Body of pancreas (tissue), 4 donors: ENCODE results near the gene GMPR2. TPM values are rescaled to one million over a fixed set of nuclear protein-coding genes. Genes with fewer than 3 reads are reported as not detected.

ENCODE experiments used
- ATAC-seq: fragments of 150-250 bp; one replicate; pipeline ENCODE4 v1.9.1; 2016
- DNase-seq, 4 donors: peaks; one replicate each; pipeline ENCODE4 v3.0.0-alpha.2; 2019
- H3K27ac ChIP-seq, 4 donors: fragments of 200-600 bp; sonication (generic); 1 replicate in 3 of 4; 2 replicates in 1 of 4; pipeline versions ENCODE4 v1.5.1 to v1.6.1; 2016 to 2019; ENCODE audit warnings: mild to moderate bottlenecking in 1 of 4, mixed read lengths in 1 of 4, moderate library complexity in 1 of 4
- H3K27me3 ChIP-seq, 2 donors: fragments of 200-600 bp; sonication (generic); one replicate each; pipeline ENCODE4 v1.6.0; 2016; ENCODE audit warnings: mild to moderate bottlenecking in 1 of 2
- H3K36me3 ChIP-seq, 2 donors: fragments of 200-600 bp; sonication (generic); replicated peaks in 1 of 2; 2 replicates each; pipeline ENCODE4 v1.5.1; 2016; ENCODE audit warnings: low read depth in 2 of 2; ENCODE audit not compliant: insufficient read depth in 1 of 2
- H3K4me1 ChIP-seq: fragments of 200-600 bp; sonication (generic); one replicate; pipeline ENCODE4 v1.6.0; 2016
- H3K4me3 ChIP-seq, 2 donors: fragments of 200-600 bp; sonication (generic); 1 replicate in 1 of 2; 2 replicates in 1 of 2; pipeline ENCODE4 v1.5.1; 2016 to 2019
- H3K9me3 ChIP-seq, 3 donors: fragments of 200-600 bp; sonication (generic); 1 replicate in 2 of 3; 2 replicates in 1 of 3; pipeline ENCODE4 v1.5.1; 2016
- CTCF ChIP-seq, 7 experiments: fragments of 450-650 bp in 4 of 7; fragments of 200-600 bp in 3 of 7; sonication (generic) in 3 of 7; IDR thresholded peaks; one replicate each; pipeline ENCODE4 v1.5.1; 2016 to 2019; ENCODE audit warnings: antibody characterized with exemption in 7 of 7
- POLR2A ChIP-seq, 3 donors: fragments of 450-650 bp; IDR thresholded peaks; one replicate each; pipeline ENCODE4 v1.6.1; 2016; ENCODE audit warnings: antibody characterized with exemption in 3 of 3, mild to moderate bottlenecking in 2 of 3
- WGBS, 2 donors: methylation state at CpG; one replicate each; pipeline ENCODE4 v1.1.5; 2017; 5-methylcytosine and 5-hydroxymethylcytosine counted together
- intact Hi-C: fragments of 100-400 bp; cut with DNase I; formaldehyde crosslinking; loops from one replicate; pipeline ENCODE4 v1.15.1; 2023
- total RNA-seq, 2 donors: library from RNA; depleted of rRNA; stranded (reverse); fragments of >200 nt; gene quantifications; one replicate each; pipeline ENCODE4 v1.1.0, GENCODE V29; 2016

GMPR2 gene
- total RNA-seq, 2 donors from 2014 or later: 30.9 to 41.9 TPM

- intact Hi-C loops: loop anchor here (5.0 kb wide), 1 partner anchor 37 kb away; no protein-coding TSS in a partner anchor
- H3K27me3 ChIP-seq: no peaks in the 10 kb centered on the region
- H3K36me3 ChIP-seq: peaks cover 0 to 2% of the 10 kb centered on the region in 2 donors
- ATAC-seq (no peak), DNase-seq (no peak)
- TF ChIP-seq POLR2A (IDR thresholded peaks at IDR 0.05): no peak
- TF ChIP-seq CTCF (IDR thresholded peaks at IDR 0.05): no peak
- H3K9me3 ChIP-seq: no peaks in the 10 kb centered on the region
- H3K4me3 ChIP-seq: no peak overlapping the region
- 57% methylated on average over 4 of the region's 4 CpGs for WGBS, 2 donors
- H3K27ac ChIP-seq: no peak overlapping the region
- H3K4me1 ChIP-seq: no peaks in the 10 kb centered on the region
Observed at GRCh38 chr14:24250354-24250753, 17.6 kb downstream of the GMPR2 start.

GRCh38 chr14:24251880-24252288 lies 19.2 kb downstream of the GMPR2 start:
- Histone ChIP-seq H3K4me3 (no peak overlapping the region), H3K4me1 (no peaks in the 10 kb centered on the region), H3K27me3 (no peaks in the 10 kb centered on the region), H3K9me3 (no peaks in the 10 kb centered on the region), H3K36me3 (peaks cover 0 to 2% of the 10 kb centered on the region in 2 donors), H3K27ac (no peak overlapping the region)
- intact Hi-C loops: loop anchor here (5.0 kb wide), 1 partner anchor 35 kb away; no protein-coding TSS in a partner anchor
- 86 to 90% methylated on average over 1 of the region's 1 CpG for WGBS, 2 donors
- ATAC-seq: no peak
- DNase-seq: no peak
- no peak for TF ChIP-seq CTCF (IDR thresholded peaks at IDR 0.05)
- TF ChIP-seq POLR2A (IDR thresholded peaks at IDR 0.05): no peak

GRCh38 chr14:24252289-24253124 lies 19.8 kb downstream of the GMPR2 start:
- ATAC-seq (no peak), DNase-seq (no peak)
- Histone ChIP-seq H3K27me3 (no peaks in the 10 kb centered on the region), H3K4me3 (no peak overlapping the region), H3K9me3 (no peaks in the 10 kb centered on the region), H3K4me1 (no peaks in the 10 kb centered on the region), H3K27ac (no peak overlapping the region), H3K36me3 (peaks cover 0 to 2% of the 10 kb centered on the region in 2 donors)
- intact Hi-C loops: loop anchor here (5.0 kb wide), 1 partner anchor 35 kb away; no protein-coding TSS in a partner anchor
- WGBS, 2 donors: 80 to 81% methylated on average over 8 to 11 of the region's 11 CpGs
- TF ChIP-seq POLR2A (IDR thresholded peaks at IDR 0.05): no peak
- no peak for TF ChIP-seq CTCF (IDR thresholded peaks at IDR 0.05)

GRCh38 chr14:24253936-24254335 lies 21.2 kb downstream of the GMPR2 start:
- H3K27me3 ChIP-seq: no peaks in the 10 kb centered on the region
- TF ChIP-seq POLR2A (IDR thresholded peaks at IDR 0.05) (no peak), CTCF (IDR thresholded peaks at IDR 0.05) (no peak)
- H3K36me3 ChIP-seq: peaks cover 0 to 2% of the 10 kb centered on the region in 2 donors
- H3K9me3 ChIP-seq: no peaks in the 10 kb centered on the region
- no peak overlapping the region for H3K4me3 ChIP-seq
- 79% methylated on average over 7 of the region's 7 CpGs for WGBS, 2 donors
- ATAC-seq: no peak
- DNase-seq: no peak
- H3K4me1 ChIP-seq: no peaks in the 10 kb centered on the region
- intact Hi-C loops: loop anchor here (5.0 kb wide), 1 partner anchor 33 kb away; no protein-coding TSS in a partner anchor
- no peak overlapping the region for H3K27ac ChIP-seq
